HG02970 (cell line): ENCODE measurements around the gene SULT4A1.

Source experiments
- ATAC-seq: cut with Tn5 transposase; IDR thresholded peaks from one replicate; pipeline ENCODE4 v1.9.1; 2021; ENCODE audit warnings: mild to moderate bottlenecking, moderate library complexity, moderate number of reproducible peaks; ENCODE audit not compliant: unreplicated experiment, low FRiP score

SULT4A1 gene

GRCh38 chr22:43831561-43832392 lies 30.5 kb downstream of the SULT4A1 start:
- ATAC-seq = no peak

GRCh38 chr22:43830931-43831560 lies 31.3 kb downstream of the SULT4A1 start:
- no peak for ATAC-seq

- no peak for ATAC-seq
Measured at GRCh38 chr22:43829904-43830851, 32.1 kb downstream of the SULT4A1 start.

- no peak for ATAC-seq
Measured at GRCh38 chr22:43828998-43829782, 33.1 kb downstream of the SULT4A1 start.

GRCh38 chr22:43828725-43828997 lies 33.7 kb downstream of the SULT4A1 start:
- no peak for ATAC-seq

GRCh38 chr22:43827926-43828724 lies 34.2 kb downstream of the SULT4A1 start:
- no peak for ATAC-seq

GRCh38 chr22:43827003-43827735 lies 35.1 kb downstream of the SULT4A1 start:
- no peak for ATAC-seq

GRCh38 chr22:43826142-43827002 lies 35.9 kb downstream of the SULT4A1 start:
- no peak for ATAC-seq

GRCh38 chr22:43825651-43826050 lies 36.7 kb downstream of the SULT4A1 start:
- ATAC-seq = no peak

- ATAC-seq = no peak
Measured at GRCh38 chr22:43824724-43825420, 37.4 kb downstream of the SULT4A1 start.

GRCh38 chr22:43823911-43824665 lies 38.2 kb downstream of the SULT4A1 start:
- ATAC-seq = no peak

GRCh38 chr22:43823353-43823908 lies 38.9 kb downstream of the SULT4A1 start:
- no peak for ATAC-seq

- ATAC-seq = no peak
Measured at GRCh38 chr22:43821606-43822425, 40.5 kb downstream of the SULT4A1 start.

GRCh38 chr22:43820651-43821305 lies 41.5 kb downstream of the SULT4A1 start:
- ATAC-seq = no peak
